Measurements from ENCODE around the gene KLF13.

The KLF13 gene

DNA sequence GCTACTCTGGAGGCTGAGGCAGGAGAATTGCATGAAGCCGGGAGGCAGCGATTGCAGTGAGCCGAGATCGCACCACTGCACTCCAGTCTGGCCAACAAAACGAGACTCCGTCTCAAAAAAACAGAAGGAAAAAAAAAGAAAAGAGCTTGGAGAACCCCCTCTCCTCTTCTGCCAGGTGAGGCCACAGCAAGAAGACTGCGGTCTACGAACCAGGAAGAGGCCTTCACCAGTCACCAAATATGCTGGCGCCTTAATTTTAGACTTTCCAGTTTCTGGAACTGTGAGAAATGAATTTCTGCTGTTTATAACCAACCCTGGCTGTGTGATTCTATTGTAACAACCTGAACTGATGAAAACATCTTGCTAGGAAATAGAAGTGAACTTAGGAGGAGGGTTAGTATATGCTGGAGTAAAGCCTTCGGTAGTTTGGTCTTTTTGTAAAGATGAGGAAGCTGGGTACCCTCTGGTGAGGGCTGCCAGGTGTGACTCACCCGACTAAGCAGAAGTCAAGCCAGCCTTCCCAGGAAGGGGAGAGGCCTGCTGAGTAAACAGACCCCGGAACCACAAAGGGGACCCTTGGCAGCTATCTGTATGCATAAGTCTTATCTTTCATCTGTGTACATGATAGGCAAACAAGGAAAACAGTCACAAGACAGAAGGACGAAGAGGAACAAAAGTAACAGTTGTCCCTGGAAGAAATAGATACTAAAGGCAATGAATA lies 78.7 kb downstream of the KLF13 start:
- no peak for DNase-seq

DNA sequence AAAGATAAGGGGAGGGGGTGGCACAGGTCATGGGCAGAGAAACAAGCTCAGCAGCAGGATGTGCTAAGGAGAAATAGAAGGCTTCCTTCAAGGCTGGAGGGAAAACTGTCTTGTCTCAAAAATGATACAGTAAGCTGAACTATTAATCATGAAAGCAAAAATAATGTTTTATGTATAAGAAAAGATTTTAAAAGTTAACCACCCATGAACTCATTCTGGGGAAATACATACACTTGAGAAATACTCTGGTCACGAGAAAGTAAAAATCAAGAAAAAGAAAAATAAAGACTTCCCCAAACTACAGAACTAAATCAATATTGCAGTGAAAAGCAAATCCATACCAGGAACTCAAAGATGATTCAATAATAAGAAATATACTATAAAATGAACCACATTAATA lies 80.7 kb downstream of the KLF13 start:
- DNase-seq = no peak

DNA sequence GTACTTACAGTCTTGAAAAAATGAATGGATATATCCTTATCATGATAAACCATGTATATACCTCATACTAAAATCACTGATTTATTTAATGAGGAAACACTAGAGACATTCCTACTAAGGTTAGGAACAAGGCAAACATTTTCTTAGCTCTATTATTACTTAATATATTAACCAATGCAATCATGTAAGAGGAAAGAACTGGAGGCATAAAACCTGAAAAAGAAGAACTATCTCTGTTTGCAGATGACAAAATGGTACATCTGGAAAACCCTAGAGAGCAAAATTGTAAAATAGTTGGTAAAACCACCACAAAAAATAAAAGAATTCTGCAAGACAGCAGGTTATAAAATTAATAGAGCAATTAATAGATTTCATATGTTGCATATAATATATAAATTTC lies 81.2 kb downstream of the KLF13 start:
- DNase-seq = no peak

DNA sequence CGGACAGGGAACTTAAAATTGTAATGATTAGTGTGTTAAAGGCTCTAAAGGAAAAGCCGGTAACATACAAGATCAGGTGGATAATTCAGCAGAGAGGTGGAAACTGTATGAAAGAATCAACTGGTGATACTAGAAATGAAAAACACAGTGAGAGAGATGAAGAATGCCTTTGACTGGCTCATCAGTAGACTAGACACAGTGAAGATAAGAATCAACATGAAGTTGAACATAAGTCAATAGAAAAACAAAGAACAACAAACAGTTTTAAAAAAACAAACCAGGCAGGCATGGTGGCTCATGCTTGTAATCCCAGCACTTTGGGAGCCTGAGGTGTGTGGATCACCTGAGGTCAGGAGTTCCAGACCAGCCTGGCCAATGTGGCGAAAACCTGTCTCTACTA lies 82.1 kb downstream of the KLF13 start:
- no peak for DNase-seq

DNA sequence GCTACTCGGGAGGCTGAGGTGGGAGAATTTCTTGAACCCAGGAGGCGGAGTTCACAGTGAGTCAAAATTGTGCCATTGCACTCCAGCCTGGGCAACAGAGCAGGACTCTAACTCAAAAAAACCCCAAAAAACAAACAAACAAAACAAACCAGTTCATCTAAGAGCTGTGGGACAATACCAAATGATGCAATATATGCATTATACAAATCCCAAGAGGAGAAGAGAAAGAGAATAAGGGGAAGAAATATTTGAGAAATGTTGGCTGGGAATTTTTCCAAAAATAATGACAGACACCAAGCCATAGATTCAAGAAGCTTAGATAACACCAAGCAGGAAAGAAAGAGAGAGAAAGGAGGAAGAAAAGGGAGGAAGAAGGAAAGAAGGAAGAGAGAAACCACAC lies 82.5 kb downstream of the KLF13 start:
- no peak for DNase-seq

DNA sequence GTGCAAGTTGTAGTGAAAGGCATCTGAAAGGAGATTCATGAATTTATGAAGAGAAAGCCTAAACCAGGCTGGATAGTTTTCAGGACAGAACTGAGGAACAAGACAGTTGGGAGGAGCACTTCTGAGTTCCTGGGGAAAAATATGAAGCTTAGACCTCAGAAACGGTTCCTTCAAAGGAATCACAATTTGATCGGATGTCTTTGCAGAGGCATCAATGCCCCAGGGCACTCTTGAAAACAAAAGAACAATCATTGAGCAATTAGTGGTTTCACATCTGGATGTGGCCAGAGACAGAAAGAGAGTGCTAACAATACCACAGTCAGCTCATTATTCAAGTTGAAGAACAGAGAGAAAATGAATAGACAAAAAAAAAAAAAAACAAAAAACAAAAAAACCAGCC lies 86.2 kb downstream of the KLF13 start:
- DNase-seq = no peak

DNA sequence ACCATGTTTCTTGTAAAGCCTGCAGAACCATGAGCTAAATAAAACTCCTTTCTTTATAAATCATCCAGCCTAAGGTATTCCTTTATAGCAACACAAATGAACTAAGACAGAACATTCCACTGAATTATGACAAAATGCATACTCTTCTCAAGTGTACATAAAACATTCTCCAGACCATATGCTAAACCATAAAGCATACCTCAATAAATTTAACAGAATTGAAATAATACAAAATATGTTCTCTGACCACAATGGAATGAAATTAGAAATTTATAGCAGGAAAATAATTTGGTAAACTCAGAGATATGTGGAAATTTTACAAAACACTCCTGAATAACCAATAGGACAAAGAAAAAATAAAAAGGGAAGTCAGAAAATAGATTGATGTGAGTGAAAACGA lies 88.6 kb downstream of the KLF13 start:
- DNase-seq = no peak

DNA sequence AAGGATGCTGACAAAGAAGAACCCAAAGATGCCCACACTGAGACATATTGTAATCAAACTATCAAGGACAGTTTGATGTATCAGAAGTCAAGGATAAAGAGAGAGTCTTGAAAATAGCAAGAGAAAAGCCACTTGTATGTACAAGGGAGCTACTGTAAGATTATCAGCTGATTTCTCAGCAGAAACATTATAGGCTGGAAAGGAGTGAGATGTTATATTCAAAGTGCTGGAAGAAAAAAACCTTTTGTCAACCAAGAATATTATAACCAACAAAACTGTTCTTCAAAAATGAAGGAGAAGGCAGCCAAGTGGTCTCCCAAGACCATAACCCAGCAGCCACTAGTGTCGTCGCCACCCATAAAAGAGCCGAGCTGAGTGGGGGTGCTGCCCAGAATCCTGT lies 93.2 kb downstream of the KLF13 start:
- no peak for DNase-seq

DNA sequence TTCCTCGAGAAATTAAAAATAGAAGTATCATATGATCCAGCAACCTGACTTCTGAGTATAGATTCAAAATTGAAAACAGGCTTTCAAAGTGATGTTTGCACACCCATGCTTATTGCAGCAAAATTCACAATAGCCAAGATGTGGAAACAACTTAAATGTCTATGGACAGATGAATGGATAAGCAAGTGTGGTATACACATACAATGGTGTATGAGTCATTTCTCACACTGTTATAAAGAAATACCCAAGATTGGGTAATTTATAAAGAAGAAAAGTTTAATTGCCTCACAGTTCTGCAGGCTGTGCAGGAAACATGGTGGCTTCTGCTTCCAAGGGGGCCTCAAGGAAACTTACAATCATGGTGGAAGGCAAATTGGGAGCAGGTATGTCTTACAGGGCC lies 100.8 kb downstream of the KLF13 start:
- no peak for DNase-seq
